ENCODE data around the gene ARMC6. TPM values are rescaled to one million over a fixed set of nuclear protein-coding genes. Genes with fewer than 3 reads are reported as not detected.
"Not testable (repeated sequence)": the region's sequence is repeated elsewhere in the genome, so short reads cannot be mapped to it uniquely, and the experiment has no call there.

Gene ARMC6
- total RNA-seq, 1 donor from 2014 or later = 34.6 TPM

DNA sequence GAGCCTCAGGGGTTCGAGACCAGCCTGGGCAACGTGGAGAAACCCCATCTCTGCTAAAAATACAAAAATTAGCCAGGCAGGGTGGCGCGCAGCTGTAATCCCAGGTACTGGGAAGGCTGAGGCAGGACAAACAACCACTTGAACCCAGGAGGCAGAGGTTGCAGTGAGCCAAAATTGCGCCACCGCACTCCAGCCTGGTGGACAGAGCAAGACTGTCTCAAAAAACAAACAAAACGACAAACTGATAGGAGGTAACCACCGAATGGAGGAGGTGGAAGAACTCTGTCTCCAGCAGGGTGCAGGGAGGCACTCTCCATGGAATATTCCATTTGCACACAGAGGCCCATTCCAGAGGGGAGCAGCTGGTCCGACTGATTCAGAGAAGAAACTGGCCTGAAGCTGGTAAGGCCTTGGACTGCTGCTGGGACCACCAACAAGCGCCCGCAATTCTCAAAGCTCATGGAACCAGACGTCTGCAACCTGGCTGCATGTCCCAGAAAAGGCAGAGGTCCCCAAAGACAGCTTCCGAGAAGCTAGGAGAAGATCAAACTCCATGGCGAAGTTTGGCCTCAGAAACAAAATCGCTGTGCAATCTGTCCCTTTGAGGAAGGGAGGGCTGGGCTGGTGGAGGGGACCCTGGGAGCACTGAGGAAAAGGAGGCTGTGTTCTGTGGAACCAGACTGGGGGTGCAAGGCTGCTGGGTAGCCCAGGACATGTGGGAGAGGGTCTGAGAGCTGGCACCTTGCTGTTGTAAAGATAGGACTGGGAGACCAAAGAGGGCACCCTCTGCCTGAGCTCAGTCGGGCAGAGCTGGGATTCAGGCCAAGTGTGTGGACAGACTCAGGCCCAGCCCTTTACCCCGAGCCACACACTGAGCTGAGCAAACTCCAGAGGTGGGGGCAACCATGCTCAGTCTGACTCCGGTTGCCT, 65.6 kb downstream of the ARMC6 start:
- H3K9me3 Mint-ChIP-seq = no peaks in the 10 kb centered on the region
- H3K27me3 Mint-ChIP-seq = no peaks in the 10 kb centered on the region
- no peak overlapping the region for H3K4me3 Mint-ChIP-seq
- H3K4me1 Mint-ChIP-seq (ENCODE audit: unreplicated experiment) = no peaks in the 10 kb centered on the region
- TF ChIP-seq, protein P1, sequence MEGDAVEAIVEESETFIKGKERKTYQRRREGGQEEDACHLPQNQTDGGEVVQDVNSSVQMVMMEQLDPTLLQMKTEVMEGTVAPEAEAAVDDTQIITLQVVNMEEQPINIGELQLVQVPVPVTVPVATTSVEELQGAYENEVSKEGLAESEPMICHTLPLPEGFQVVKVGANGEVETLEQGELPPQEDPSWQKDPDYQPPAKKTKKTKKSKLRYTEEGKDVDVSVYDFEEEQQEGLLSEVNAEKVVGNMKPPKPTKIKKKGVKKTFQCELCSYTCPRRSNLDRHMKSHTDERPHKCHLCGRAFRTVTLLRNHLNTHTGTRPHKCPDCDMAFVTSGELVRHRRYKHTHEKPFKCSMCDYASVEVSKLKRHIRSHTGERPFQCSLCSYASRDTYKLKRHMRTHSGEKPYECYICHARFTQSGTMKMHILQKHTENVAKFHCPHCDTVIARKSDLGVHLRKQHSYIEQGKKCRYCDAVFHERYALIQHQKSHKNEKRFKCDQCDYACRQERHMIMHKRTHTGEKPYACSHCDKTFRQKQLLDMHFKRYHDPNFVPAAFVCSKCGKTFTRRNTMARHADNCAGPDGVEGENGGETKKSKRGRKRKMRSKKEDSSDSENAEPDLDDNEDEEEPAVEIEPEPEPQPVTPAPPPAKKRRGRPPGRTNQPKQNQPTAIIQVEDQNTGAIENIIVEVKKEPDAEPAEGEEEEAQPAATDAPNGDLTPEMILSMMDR (conservative IDR thresholded peaks at IDR 0.05) = no peak
- DNase-seq (ENCODE audit: extremely low spot score, unreplicated experiment) = no peak
- no peak overlapping the region for H3K27ac Mint-ChIP-seq
- no peaks in the 10 kb centered on the region for H3K36me3 Mint-ChIP-seq

DNA sequence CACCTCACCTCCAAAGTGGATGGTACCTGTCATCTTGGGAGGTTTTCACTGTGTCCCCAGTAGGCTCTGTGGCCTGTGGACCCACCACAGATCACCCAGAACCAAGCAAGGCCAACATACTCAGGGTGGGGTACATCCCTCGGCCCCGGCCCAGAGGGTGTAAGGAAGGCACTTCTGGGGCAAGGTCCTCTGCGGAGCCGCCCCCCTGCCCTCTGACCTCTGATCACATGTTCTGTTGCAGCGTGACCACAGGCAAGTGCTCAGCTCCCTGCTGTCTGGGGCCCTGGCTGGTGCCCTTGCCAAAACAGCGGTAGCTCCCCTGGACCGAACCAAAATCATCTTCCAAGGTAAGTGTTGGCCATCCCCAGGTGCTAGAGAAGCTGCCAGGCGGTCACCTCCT, 68.1 kb downstream of the ARMC6 start:
- Mint-ChIP-seq H3K36me3 (no peaks in the 10 kb centered on the region), H3K9me3 (no peaks in the 10 kb centered on the region), H3K4me3 (no peak overlapping the region), H3K27ac (no peak overlapping the region), H3K27me3 (no peaks in the 10 kb centered on the region), H3K4me1 (ENCODE audit: unreplicated experiment) (peaks cover 8% of the 10 kb centered on the region)
- TF ChIP-seq, protein P1 (conservative IDR thresholded peaks at IDR 0.05) = no peak
- DNase-seq (ENCODE audit: extremely low spot score, unreplicated experiment) = no peak

DNA sequence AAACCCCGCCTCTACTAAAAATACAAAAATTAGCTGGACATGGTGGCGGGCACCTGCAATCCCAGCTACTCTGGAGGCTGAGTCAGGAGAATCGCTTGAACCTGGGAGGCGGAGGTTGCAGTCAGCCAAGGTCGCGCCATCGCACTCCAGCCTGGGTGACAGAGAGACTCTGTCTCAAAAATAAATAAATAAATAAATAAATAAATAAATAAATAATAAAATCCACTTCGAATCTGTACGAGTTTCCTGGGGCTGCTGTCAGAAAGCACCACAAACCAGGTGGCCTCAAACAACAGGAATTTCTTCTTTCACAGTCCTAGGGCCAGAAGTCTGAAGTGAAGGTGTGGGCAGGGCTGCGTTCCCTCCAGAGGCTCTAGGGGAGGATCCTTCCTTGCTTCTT, 69.2 kb downstream of the ARMC6 start:
- not testable (repeated sequence) for H3K27me3 Mint-ChIP-seq; DNase-seq (ENCODE audit: extremely low spot score, unreplicated experiment); H3K4me3 Mint-ChIP-seq; H3K36me3 Mint-ChIP-seq; H3K4me1 Mint-ChIP-seq (ENCODE audit: unreplicated experiment); H3K9me3 Mint-ChIP-seq
- peak overlapping the region; percentile 26 for H3K27ac Mint-ChIP-seq

DNA sequence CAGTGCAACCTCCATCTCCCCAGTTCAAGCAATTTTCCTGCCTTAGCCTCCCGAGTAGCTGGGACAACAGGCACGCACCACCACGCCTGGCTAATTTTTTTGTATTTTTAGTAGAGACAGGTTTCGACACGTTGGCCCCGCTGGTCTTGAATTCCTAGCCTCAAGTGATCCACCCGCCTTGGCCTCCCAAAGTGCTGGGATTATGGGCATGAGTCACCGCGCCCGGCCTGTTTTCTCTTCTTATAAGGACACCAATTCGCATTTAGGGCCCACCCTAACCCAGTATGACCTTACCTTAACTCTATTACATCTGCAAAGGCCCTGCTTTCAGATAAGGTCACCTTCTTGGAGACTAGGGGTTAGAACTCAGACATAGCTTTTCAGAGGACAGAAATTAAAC, 69.8 kb downstream of the ARMC6 start:
- Mint-ChIP-seq H3K27ac (peak overlapping the region; percentile 26), H3K4me3 (no peak overlapping the region), H3K36me3 (no peaks in the 10 kb centered on the region), H3K4me1 (ENCODE audit: unreplicated experiment) (peaks cover 8% of the 10 kb centered on the region), H3K27me3 (peaks cover 4% of the 10 kb centered on the region), H3K9me3 (no peaks in the 10 kb centered on the region)
- TF ChIP-seq, protein P1 (conservative IDR thresholded peaks at IDR 0.05) = no peak
- DNase-seq (ENCODE audit: extremely low spot score, unreplicated experiment) = no peak

DNA sequence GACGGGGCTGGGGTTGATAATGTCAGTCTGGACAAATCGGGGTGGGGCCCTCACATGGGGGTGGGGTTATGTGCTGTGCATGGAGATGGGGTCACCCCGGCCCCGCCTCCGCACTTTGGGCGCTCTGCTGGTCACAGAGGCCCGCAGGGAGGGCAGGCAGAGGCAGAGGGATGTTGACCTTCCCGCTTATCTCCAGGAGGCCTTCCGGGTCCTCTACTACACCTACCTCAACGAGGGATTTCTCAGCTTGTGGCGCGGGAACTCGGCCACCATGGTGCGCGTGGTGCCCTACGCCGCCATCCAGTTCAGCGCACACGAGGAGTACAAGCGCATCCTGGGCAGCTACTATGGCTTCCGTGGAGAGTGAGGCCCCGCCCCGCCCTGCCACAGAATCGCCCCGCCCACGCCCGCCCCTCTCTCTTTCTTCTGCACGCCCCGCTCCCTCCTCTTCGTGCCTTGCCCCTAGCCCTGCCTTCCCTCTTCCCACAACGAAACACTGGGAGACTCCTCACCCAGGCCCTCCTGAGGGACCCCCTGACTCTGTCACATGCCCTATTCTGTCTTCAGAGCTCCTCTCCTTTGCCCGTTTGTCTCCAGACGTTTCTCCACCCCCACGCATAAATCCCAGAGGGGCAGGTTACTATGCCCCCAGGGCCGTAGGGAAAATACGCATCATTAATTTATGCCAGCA, 72.1 kb downstream of the ARMC6 start:
- H3K27me3 Mint-ChIP-seq = peaks cover 9% of the 10 kb centered on the region
- H3K27ac Mint-ChIP-seq = peak overlapping the region; percentile 93
- no peak for DNase-seq (ENCODE audit: extremely low spot score, unreplicated experiment)

More for the DNA sequence above, 72.1 kb downstream of the ARMC6 start:
- TF ChIP-seq, protein P1 (conservative IDR thresholded peaks at IDR 0.05) = no peak
- Mint-ChIP-seq H3K36me3 (no peaks in the 10 kb centered on the region), H3K4me1 (ENCODE audit: unreplicated experiment) (peaks cover 12% of the 10 kb centered on the region), H3K4me3 (peak overlapping the region; percentile 89), H3K9me3 (no peaks in the 10 kb centered on the region)

All from type B pancreatic cell (in vitro differentiated cells).